GM12874 (cell line): ENCODE results near the gene CALN1.

Experiments used
- CTCF ChIP-seq: IDR thresholded peaks from 2 replicates; pipeline ENCODE4 v1.5.1; 2011; ENCODE audit warnings: low read depth, mild to moderate bottlenecking, control low read depth, low read length, moderate library complexity; ENCODE audit not compliant: insufficient read depth

CALN1 gene

GRCh38 chr7:72038022-72038732, 374.0 kb downstream of the CALN1 start:
- TF ChIP-seq CTCF = no peak

- TF ChIP-seq CTCF = no peak
These were observed 374.6 kb downstream of the CALN1 start for GRCh38 chr7:72037516-72037915.

- no peak for TF ChIP-seq CTCF
These were observed 376.9 kb downstream of the CALN1 start for GRCh38 chr7:72035266-72035665.

- no peak for TF ChIP-seq CTCF
These were observed 379.2 kb downstream of the CALN1 start for GRCh38 chr7:72032934-72033333.

GRCh38 chr7:72030994-72031667, 381.0 kb downstream of the CALN1 start:
- no peak for TF ChIP-seq CTCF

GRCh38 chr7:72028267-72028666, 383.9 kb downstream of the CALN1 start:
- no peak for TF ChIP-seq CTCF

- no peak for TF ChIP-seq CTCF
These were observed 386.7 kb downstream of the CALN1 start for GRCh38 chr7:72025381-72025960.
